Body of pancreas (tissue), 4 donors: ENCODE data around the gene CXCL12.

Experiments
- CTCF ChIP-seq, 7 experiments: fragments of 450-650 bp in 4 of 7; fragments of 200-600 bp in 3 of 7; sonication (generic) in 3 of 7; IDR thresholded peaks; one replicate each; pipeline ENCODE4 v1.5.1; 2016 to 2019; ENCODE audit warnings: antibody characterized with exemption in 7 of 7
- POLR2A ChIP-seq, 3 donors: fragments of 450-650 bp; IDR thresholded peaks; one replicate each; pipeline ENCODE4 v1.6.1; 2016; ENCODE audit warnings: antibody characterized with exemption in 3 of 3, mild to moderate bottlenecking in 2 of 3

GRCh38 chr10:44341886-44342285, 43.0 kb downstream of the CXCL12 start:
- TF ChIP-seq CTCF (IDR thresholded peaks at IDR 0.05) (no peak), POLR2A (IDR thresholded peaks at IDR 0.05) (no peak)
